Measurements from ENCODE around the gene UBN1.

UBN1 gene

DNA sequence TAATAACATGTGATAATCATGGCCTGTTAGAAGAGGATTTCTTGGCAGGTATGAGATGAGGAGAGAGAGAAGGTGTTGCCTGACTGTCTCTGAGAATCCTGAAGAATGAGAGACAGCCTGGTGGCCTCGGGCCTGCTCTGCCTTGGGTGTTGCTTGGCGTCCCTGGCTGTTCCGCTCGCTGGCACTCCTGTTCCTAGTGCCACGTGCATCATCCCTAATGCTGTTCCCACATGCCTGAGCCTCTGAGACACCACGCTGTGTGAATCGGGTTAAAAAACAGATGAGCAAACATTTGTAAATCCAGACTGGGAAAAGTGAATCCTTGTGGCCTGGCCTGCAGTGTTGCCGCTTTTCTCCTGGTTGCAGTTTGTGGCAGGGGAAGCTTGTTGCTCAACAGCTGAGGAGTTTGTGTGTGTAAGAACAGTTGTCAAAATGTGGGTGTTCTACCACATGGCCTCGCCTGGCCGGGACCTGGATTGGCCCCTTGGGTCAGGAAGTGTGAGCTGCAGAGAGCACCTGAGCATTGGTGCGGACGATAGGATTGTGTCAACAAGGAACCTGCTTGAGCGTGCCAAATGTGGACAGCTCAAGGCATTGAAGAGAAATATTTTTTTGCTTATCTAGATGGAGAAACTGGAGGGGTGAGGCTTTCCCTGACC lies 22.0 kb downstream of the UBN1 start:
- Histone ChIP-seq H3K27me3 (ENCODE audit: insufficient read depth, low read depth, severe bottlenecking) (no peaks in the 10 kb centered on the region), H3K36me3 (peaks cover 68% of the 10 kb centered on the region), H3K4me3 (ENCODE audit: low read depth, low read length) (no peak overlapping the region), H3K27ac (no peak overlapping the region; the same call in 1 of the 2 replicates), H3K9me3 (ENCODE audit: severe bottlenecking) (no peaks in the 10 kb centered on the region)
- no peak for DNase-seq
- TF ChIP-seq, protein P1, sequence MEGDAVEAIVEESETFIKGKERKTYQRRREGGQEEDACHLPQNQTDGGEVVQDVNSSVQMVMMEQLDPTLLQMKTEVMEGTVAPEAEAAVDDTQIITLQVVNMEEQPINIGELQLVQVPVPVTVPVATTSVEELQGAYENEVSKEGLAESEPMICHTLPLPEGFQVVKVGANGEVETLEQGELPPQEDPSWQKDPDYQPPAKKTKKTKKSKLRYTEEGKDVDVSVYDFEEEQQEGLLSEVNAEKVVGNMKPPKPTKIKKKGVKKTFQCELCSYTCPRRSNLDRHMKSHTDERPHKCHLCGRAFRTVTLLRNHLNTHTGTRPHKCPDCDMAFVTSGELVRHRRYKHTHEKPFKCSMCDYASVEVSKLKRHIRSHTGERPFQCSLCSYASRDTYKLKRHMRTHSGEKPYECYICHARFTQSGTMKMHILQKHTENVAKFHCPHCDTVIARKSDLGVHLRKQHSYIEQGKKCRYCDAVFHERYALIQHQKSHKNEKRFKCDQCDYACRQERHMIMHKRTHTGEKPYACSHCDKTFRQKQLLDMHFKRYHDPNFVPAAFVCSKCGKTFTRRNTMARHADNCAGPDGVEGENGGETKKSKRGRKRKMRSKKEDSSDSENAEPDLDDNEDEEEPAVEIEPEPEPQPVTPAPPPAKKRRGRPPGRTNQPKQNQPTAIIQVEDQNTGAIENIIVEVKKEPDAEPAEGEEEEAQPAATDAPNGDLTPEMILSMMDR (IDR thresholded peaks at IDR 0.05; ENCODE audit: low read depth, low read length): no peak

DNA sequence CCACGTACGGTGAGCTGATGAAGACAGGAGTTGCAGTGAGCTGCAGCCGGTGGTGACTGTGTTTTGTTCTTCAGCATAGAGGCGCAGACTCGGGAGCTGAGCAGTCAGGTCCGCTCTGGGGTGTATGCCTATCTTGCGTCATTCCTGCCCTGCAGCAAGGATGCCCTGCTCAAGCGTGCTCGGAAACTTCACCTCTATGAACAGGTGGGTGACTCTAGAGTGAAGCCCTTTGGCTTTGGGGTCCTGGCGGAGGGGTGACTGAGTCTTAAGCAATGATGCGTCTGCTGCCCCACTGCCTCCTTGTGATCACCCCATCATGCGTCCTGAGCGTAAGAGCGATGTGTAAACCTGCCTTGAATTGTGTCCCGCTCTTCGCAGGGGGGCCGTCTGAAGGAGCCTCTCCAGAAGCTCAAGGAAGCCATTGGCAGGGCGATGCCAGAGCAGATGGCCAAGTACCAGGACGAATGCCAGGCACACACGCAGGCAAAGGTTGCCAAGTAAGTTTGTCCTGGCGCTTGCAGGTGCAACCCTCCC lies 22.9 kb downstream of the UBN1 start:
- no peak for DNase-seq
- no peaks in the 10 kb centered on the region for H3K9me3 ChIP-seq (ENCODE audit: severe bottlenecking)
- TF ChIP-seq, protein P1 (IDR thresholded peaks at IDR 0.05; ENCODE audit: low read depth, low read length): no peak
- H3K27me3 ChIP-seq (ENCODE audit: insufficient read depth, low read depth, severe bottlenecking): no peaks in the 10 kb centered on the region
- no peak overlapping the region for H3K4me3 ChIP-seq (ENCODE audit: low read depth, low read length)
- no peak overlapping the region for H3K27ac ChIP-seq
- H3K36me3 ChIP-seq: peaks cover 73% of the 10 kb centered on the region

DNA sequence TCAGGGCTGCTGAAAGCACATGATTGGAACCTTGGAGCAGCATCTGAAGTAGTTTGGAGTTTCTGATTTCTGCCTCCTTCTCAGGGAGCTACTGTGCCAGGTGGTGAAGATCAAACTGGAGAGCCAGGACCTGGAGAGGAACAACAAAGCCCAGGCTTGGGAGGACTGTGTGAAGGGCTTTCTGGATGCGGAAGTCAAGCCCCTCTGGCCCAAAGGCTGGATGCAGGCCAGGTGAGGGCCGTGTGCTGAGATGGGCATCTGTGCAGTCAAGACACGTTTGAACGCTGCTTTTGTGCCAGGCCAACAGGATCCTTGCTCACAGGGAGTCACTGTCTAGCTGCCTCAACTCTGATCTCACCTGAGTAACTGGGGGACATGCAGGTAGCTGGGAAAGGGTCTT lies 23.8 kb downstream of the UBN1 start:
- Histone ChIP-seq H3K27ac (no peak overlapping the region), H3K27me3 (ENCODE audit: insufficient read depth, low read depth, severe bottlenecking) (no peaks in the 10 kb centered on the region), H3K4me3 (ENCODE audit: low read depth, low read length) (no peak overlapping the region), H3K9me3 (ENCODE audit: severe bottlenecking) (no peaks in the 10 kb centered on the region), H3K36me3 (peaks cover 79% of the 10 kb centered on the region)
- TF ChIP-seq, protein P1 (IDR thresholded peaks at IDR 0.05; ENCODE audit: low read depth, low read length): no peak
- no peak for DNase-seq

DNA sequence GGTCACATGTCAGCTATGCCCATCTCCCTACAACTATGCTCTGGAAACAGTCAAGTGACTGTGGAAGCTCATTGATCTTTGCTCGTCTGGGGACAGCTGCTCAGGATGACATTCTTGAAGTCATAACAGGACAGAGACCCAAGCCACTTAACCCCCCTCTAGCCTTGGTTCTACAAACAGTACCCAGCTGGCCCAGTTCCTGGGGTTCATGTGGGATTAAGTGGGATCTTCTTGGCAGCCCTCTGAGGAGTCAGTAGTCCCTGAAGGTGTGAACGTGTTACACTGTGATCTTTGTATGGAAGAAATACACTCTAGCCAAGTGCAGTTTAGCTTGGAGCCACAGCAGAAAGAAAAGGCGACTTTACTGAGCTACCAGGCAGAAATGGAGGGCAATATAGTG lies 25.8 kb downstream of the UBN1 start:
- Histone ChIP-seq H3K27ac (no peak overlapping the region), H3K4me3 (ENCODE audit: low read depth, low read length) (no peak overlapping the region), H3K36me3 (peaks cover 86% of the 10 kb centered on the region), H3K9me3 (ENCODE audit: severe bottlenecking) (no peaks in the 10 kb centered on the region), H3K27me3 (ENCODE audit: insufficient read depth, low read depth, severe bottlenecking) (no peaks in the 10 kb centered on the region)
- TF ChIP-seq, protein P1 (IDR thresholded peaks at IDR 0.05; ENCODE audit: low read depth, low read length): no peak
- DNase-seq: no peak

DNA sequence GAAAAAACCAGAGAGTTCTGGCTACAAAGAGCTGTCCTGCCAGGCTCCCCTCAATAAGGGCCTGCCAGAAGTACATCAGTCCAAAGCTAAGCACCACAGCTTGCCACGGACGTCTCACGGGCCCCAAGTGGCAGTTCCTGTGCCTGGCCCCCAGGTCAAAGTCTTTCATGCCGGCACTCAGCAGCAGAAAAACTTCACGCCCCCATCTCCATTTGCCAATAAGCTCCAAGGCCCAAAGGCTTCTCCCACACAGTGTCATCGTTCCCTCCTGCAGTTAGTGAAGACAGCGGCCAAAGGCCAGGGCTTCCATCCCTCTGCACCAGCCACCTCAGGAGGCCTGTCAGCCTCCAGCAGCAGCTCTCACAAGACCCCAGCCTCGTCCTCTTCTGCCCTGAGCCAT lies 27.4 kb downstream of the UBN1 start:
- H3K9me3 ChIP-seq (ENCODE audit: severe bottlenecking): no peaks in the 10 kb centered on the region
- H3K36me3 ChIP-seq: peaks cover 90% of the 10 kb centered on the region
- no peak for DNase-seq
- no peak overlapping the region for H3K4me3 ChIP-seq (ENCODE audit: low read depth, low read length)
- no peaks in the 10 kb centered on the region for H3K27me3 ChIP-seq (ENCODE audit: insufficient read depth, low read depth, severe bottlenecking)
- TF ChIP-seq, protein P1 (IDR thresholded peaks at IDR 0.05; ENCODE audit: low read depth, low read length): no peak
- no peak overlapping the region for H3K27ac ChIP-seq
